Activated CD8-positive, alpha-beta memory T cell treated with anti-CD3 and anti-CD28 coated beads, Interleukin-2, amount 50 U/mL, for 24 hours (primary cell): ENCODE results near the gene RBPJ.

Experiments used
- DNase-seq: peaks from one replicate; pipeline ENCODE4 v3.0.0-alpha.2; 2020; ENCODE audit errors: extremely low read depth

The RBPJ gene

DNA sequence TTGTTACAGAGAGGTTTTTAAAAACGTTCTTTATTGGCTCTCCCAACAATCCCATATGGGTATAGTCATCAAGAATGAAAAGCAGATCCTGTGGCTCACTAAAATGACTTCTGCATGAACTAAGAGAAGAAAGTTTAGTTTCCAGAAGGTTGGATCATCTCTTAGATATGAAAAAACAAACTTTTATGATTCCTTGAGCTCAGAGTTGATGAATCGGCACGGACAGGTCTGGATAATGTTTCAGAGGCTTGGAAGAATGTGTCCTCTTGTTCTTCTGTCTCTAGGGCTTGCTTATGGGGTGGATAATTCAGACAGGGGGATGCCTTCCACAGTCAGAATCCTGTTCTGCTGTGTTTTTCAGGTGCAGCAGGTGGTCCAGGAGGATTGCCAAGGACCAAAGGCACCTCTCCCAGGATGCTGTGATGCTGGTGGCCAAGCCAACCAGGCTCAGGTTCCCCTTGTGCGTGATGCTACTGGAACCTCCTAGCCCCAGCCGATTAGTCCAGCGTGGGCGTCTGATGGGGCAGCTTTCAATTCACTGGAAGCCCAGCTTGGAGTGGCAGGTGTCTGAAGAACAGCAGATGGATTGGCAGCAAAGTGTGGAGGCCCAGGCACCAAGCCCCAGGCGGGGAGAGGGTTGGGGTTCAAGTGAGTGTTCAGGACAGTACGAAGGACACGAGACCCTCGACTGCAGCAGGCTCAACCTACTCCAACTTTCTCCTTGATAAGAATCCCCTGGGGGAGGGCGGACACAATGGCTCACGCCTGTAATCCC, 139.1 kb downstream of the RBPJ start:
- DNase-seq = no peak

DNA sequence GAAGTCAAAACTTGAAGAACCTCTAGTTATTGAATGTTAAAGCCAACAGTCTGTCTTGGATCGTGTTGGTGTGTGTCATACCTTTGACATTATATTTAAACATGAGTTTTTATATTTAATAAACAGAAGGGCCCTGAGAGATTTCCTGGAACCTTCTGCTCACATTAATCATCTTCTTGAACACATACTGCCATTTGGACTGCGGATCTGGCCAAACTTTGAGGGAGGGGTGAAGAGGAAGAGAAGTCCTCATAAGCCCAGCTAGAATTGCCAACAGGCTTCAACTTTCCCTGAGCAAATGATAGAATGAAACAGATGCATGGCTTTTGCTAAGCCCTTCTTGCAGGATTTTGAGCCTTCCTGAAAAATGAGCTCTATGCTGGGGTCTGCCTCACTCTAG, 142.1 kb downstream of the RBPJ start:
- no peak for DNase-seq

DNA sequence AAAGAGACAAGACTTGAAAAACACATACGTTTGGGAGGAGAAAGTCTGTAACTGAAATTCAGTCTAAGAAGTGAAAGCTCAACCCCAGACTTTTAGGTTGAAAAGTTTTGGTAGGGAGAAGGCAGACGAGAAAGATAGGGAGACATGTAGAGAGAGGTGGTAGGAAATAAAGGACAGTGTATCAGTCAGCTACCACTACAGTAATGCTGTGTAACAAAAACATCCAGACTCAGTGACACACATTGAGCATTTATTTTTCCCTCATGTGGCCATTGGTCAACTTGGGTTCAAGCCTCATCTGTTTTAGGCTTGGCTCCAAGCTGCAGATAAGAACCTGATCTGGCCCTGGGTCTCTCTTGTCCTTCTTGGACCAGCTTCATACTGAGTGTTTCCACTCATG, 142.6 kb downstream of the RBPJ start:
- DNase-seq = no peak

DNA sequence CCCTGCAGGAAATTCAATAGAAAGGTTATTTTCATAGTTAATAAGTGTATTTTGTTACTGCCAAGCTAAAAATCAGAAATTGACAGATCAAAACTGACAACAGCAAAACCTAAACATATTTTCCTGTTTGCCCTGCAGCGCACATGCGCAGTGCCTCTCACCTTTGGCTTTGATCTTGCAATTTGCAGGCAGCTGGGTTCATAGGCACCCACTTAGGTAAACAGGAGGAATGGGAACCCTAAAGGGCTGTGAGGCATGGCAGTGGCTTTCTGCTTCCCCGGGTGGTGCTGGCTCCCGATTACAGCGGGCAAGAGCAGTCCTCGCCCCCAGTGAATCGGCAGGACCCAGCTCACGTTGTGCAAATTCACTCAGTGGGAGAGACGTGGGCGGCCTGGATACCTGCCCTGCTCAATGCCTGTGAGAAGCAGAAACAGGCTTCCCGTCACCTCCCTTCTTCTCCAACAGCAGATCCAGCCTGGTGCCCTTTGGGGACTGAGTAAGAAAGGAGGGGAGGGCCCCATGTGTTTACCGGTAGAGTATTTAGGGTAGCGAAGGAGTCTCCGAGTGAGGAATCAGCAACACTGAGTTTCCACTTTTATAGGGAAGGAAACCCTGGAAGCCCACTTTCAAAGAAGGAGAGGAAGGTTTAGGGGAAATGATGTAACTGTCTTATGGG, 143.7 kb downstream of the RBPJ start:
- DNase-seq = no peak

DNA sequence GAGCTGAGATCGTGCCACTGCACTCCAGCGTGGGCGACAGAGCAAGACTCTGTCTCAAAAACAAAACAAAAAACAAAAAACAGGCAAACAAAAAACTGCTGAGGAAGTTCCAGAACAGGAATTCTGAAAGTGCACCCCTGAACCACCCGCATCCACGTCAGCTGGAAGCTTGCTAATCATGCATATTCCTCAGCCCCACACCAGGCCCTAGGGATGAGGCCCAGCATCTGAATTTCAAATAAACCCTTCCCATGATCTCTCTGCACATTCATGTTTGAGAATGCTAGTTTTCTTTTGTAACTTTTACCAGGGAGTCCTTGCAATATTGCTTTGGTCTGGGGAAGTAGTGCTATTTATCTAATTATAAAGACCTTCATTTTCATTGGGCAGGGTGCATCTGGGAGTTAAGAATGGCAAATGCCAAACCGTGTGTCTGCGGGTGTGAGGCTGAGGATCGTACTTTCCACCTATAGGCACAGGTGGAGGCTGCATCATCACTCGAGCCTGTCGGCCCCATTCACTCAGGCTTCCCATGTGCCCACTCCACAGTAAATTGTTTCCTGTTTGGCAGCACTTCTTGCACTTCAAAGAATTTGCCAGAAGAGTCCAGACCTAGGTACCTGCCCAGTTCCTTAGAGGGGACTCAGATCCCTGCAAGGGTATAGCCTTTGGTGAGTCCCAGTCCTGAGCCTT, 145.9 kb downstream of the RBPJ start:
- no peak for DNase-seq

DNA sequence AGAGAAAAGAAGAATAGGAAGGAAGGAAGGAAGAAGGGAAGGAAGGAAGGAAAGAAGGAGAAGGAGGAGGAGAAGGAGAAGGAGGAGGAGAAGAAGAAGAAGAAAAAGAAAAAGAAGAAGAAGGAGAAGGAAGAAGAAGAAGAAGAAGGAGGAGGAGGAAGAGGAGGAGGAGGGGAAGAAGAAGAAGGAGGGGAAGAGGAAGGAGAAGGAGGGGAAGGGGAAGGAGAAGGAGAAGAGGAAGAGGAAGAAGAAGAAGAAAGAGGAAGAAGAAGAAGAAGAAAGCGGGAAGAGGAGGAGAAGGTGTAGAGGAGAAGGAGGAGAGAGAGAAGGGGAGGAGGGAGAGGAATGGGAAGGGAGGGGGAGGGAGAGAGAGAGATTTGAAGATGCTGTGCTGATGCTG, 146.9 kb downstream of the RBPJ start:
- no peak for DNase-seq

DNA sequence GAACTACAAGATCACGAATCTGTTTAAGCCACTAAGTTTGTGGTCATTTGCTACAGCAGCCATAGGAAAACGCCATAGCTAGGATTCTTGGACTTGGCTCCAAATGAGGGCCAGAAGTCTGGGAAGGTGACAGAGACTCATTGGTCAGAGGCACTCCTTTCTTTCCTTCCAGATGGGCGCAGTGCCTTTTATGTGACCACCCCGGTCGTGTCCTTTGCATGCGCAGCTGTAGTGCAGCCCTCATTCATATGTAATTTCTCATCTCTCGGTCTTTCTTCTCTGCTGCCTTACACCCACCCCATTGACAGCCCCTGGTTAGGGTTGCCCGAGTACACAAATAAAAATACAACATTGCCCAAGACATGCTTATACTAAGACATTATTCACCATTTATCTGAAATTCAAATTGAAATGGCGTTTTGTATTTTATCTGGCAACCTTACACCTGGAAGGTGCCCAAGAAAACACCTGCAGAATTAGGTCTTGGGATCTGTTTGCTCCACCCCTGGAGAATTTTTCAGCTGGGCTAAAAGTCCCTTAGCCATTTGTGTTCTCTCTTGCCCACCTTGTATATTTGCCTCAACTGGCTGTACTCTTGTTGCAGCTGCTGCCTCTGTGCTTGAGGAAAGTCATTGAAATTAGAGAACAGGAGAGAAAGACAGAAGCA, 147.6 kb downstream of the RBPJ start:
- no peak for DNase-seq

DNA sequence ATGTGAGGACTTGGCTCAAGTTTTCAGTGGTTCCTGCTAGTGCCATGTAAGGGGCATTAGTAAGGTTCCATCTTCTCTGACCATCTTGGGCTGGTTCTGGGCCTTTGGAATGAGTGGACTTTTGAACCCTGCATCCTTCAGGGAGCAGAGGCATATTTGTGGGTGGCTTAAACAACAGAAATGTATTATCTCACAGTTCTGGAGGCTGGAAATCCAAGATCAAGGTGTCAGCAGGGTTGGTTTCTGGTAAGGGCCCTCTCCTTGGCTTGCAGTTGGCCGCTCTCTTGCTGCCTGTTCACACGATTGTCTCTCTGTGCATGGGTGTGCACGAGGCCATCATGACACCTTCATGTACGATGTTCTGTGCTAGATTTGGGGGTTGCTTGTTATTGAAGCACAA, 148.2 kb downstream of the RBPJ start:
- no peak for DNase-seq

DNA sequence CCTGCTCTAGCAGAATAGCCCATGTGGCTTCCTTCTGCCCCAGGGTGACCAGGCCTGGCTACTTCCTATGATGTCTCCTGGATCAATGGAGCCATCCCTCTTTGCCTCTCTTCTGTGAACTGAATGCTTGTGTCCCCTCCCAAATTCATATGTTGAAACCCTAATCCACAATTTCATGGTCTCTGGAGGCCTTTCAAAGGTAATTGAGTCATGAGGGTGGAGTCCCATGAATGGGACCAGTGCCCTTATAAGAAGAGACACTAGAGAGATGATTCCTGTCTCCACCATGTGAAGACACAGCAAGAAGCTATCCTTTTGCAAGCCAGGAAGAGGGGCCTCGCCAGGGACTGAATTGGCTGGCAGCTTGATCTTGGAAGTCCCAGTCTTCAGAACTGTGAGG, 151.1 kb downstream of the RBPJ start:
- DNase-seq = no peak

DNA sequence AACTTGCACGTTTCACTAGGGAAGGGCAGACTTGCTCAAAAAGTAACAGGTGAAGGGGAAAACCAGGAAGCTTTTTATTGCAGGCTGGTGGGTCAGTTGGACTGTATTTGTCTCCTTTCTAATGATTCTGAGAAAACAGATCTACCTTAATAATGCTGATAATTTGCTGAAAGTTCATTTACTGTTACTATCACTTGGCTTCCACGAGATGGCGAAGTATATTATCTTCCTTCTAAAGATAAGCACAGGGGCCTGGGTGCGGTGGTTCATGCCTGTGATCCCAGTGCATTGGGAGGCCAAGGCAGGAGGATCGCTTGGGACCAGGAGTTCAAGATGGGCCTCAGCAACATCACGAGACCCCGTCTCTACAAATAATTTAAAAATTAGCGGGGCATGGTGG, 153.1 kb downstream of the RBPJ start:
- DNase-seq = no peak

DNA sequence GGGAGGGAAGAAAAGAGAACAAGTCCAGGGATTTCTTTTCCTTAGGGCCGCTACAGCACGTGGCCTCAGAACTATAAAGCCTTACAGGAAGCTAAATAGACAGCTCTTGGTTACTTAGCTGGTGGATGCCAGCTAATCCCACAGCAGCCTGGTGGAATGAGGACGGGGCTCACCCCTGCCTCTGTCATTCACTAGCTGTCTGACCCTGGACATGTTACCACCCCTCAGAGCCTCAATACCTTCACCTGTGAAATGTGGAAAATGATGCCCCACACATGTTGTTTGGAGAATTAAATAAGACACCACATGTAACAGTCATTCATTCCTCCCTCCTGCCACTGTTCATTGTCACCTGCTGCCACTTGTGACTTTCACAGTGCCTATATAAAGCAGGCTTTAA, 153.7 kb downstream of the RBPJ start:
- DNase-seq = no peak

DNA sequence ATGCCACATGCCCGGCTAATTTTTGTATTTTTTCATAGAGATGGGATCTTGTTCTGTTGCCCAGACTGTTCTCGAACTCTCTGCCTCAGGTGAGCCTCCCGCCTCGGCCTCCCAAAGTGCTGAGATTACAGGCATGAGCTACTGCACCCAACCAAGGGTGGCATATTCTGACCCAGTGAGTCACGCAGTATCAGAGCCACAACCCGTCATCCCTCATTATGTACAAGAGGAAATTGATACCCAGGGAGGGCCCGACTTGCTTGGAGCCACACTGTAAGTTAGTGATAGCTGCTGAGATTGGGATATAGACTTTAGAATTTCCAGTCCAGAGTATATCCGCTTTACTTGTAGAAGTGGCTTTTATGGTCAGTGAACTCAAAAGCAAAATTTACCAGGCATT, 154.9 kb downstream of the RBPJ start:
- DNase-seq = no peak

DNA sequence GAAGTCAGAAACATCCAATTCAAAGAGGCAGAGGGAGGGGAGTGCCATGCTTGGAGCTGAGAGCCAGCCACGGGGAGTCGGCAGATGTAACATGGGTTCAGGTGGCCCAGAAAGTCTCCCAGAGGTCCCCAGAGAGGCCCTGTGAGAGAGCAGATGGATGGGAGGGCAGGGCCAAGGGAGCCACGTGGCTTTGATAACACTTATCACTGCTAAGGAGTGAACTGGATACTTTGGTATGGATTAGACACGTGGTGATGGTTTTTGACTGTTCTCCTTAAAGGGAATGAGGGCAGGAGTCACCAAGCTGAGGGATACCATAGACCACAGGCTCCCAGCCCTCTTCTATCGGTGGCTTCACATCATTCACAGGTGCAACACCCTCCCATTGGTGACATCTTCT, 155.7 kb downstream of the RBPJ start:
- DNase-seq = no peak

DNA sequence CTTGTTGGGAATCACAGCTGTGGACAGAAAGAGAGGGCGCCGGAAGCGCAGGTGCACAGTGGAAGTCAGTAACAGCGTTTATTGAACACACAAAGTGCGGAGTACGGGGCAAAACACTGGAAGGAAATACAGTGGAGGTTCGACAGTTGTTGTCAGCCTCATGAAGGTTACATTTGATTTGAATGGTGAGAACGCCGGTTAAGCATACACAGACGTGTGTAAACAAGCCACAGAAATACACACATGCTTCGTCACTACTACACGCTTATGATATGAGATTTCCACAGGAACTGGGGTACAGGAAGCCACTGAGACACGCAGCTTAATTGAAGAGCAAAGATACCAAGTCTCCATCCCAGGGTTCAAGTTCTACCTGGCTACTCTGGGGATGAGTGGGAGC, 157.5 kb downstream of the RBPJ start:
- no peak for DNase-seq

DNA sequence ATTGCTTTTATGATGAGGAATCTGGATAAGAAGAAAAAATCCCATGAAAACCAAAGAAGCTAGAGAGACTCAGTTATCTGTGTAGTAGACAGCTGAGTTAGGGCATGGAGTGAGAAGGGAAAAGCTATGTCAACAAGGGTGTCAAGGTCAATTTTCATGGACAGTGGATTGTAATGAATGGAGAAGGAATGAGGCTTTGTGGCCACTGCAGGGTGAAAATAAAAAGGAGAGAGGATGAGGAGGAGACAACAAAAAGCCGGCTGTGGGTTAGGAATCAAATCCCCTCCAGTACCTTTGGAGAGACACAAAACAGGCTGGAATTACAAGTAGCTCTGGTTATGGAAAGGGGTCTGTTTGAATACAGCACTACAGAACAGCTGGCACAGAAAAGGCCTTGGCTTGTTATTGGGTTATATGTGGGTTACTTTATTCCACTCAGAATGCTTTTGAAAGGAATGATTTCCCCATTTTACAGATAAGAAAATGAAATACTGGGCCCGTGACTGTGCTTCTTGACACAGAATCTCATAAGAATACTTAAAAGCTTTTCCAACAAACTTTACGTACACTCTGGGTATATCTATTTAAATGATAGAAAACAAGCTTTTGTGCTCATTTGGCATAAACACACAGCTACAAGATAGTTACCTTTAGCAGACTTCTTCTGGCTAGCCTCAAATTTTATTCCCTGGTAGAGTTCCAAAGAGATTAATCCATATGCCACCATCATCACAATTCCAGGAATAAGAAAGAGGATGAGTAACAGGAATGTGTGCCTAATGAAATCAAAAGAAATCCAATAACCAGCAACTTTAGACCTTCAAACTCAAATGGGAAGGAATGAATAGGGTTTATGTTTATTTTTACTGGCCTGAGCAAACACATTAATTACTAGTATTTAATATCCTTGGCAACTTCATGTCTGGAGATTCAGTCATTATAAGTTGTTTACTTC, 162.0 kb downstream of the RBPJ start:
- no peak for DNase-seq

DNA sequence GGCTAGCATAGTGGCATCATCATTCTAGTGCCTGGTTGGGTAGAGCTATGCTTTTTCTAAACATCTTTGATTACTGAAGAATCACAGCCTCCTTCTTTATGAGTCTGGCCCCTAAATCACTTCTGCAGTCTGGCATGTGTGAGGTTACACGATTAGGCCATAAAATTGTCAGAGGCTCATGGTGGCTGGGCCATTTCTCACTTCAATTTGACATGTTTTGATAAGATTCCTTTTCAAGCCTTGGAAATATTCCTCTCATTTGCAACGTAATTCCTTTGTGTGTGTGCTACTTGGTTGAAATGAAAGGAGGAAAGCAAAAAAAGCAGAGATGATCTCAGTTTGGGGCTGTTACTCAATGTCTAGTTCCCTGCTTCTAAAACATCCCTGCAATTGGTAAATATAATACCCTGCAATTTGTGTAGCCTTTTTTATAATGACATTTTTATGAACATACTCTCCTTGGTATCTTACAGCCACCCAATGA, 163.3 kb downstream of the RBPJ start:
- DNase-seq = no peak

DNA sequence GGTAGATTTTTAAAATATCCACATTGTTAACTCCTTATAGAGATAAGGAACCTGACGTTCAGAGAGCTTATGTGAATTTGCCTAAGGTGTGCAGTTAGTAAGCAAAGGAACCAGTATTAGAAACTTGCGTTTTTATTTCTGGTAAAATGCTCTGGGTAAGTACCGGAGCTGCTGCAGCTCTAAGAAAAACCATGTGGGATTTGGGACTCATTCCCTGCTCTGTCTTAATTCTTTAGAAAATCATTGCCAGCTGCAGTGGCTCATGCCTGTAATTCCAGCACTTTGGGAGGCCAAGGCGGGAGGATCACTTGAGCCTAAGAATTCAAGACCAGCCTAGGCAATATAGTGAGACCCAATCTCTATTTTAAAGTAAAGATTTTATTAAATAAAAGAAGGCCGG, 163.7 kb downstream of the RBPJ start:
- no peak for DNase-seq
